HEK293T (cell line): ENCODE results near the gene KASH5.

Experiments used
- CTCF ChIA-PET: fragments of 350-600 bp; formaldehyde crosslinking; extraction: SDS; loops from one replicate; lab custom pipeline; 2021; ENCODE audit warnings: antibody characterized with exemption, inconsistent platforms; lab: Yijun Ruan, JAX
- POLR2A ChIA-PET: fragments of 350-600 bp; formaldehyde crosslinking; extraction: SDS; loops from one replicate; lab custom pipeline; 2020; ENCODE audit warnings: antibody characterized with exemption, inconsistent platforms; lab: Yijun Ruan, JAX
- DNase-seq: peaks from one replicate; pipeline ENCODE4 v3.0.0; 2012; ENCODE audit warnings: mixed read lengths; ENCODE audit errors: extremely low spot score
- ARNT ChIP-seq: fragments of 450-650 bp; IDR thresholded peaks from 2 replicates; pipeline ENCODE4 v1.6.1; 2017; ENCODE audit warnings: mild to moderate bottlenecking
- BHLHE40 ChIP-seq: fragments of 450-650 bp; IDR thresholded peaks from 2 replicates; pipeline ENCODE4 v1.6.1; 2016; ENCODE audit warnings: mild to moderate bottlenecking, moderate library complexity, borderline replicate concordance
- CTBP1 ChIP-seq: fragments of 450-650 bp; IDR thresholded peaks from 2 replicates; pipeline ENCODE4 v1.6.1; 2016; ENCODE audit warnings: borderline replicate concordance
- ELF4 ChIP-seq: fragments of 450-650 bp; IDR thresholded peaks from 2 replicates; pipeline ENCODE4 v1.6.1; 2017; ENCODE audit warnings: antibody characterized with exemption
- FOXA1 ChIP-seq: fragments of 450-650 bp; IDR thresholded peaks from 2 replicates; pipeline ENCODE4 v1.6.1; 2016; ENCODE audit warnings: mild to moderate bottlenecking
- FOXK2 ChIP-seq: fragments of 450-650 bp; IDR thresholded peaks from 2 replicates; pipeline ENCODE4 v1.6.1; 2016; ENCODE audit warnings: mild to moderate bottlenecking
- FOXM1 ChIP-seq: fragments of 450-650 bp; IDR thresholded peaks from 2 replicates; pipeline ENCODE4 v1.6.1; 2017; ENCODE audit warnings: mild to moderate bottlenecking, borderline replicate concordance
- HDGF ChIP-seq: fragments of 450-650 bp; IDR thresholded peaks from 2 replicates; pipeline ENCODE4 v1.6.1; 2017; ENCODE audit warnings: antibody characterized with exemption, borderline replicate concordance
- L3MBTL2 ChIP-seq: fragments of 450-650 bp; conservative IDR thresholded peaks from 2 replicates; pipeline ENCODE4 v1.6.1; 2016; ENCODE audit warnings: mild to moderate bottlenecking
- LEF1 ChIP-seq: fragments of 450-650 bp; IDR thresholded peaks from 2 replicates; pipeline ENCODE4 v1.6.1; 2017; ENCODE audit warnings: mild to moderate bottlenecking, borderline replicate concordance
- NFRKB ChIP-seq: fragments of 450-650 bp; IDR thresholded peaks from 2 replicates; pipeline ENCODE4 v1.6.1; 2016; ENCODE audit warnings: mild to moderate bottlenecking, moderate library complexity
- SP1 ChIP-seq: fragments of 450-650 bp; IDR thresholded peaks from 2 replicates; pipeline ENCODE4 v1.6.1; 2017
- SUZ12 ChIP-seq: fragments of 450-650 bp; IDR thresholded peaks from 2 replicates; pipeline ENCODE4 v1.6.1; 2016; ENCODE audit warnings: mild to moderate bottlenecking
- TARDBP ChIP-seq: fragments of 450-650 bp; IDR thresholded peaks from 2 replicates; pipeline ENCODE4 v1.6.1; 2016
- ZNF384 ChIP-seq: fragments of 450-650 bp; IDR thresholded peaks from 2 replicates; pipeline ENCODE4 v1.6.1; 2016
- TF ChIP-seq, protein P1 (sequence below): fragments of 450-650 bp; IDR thresholded peaks from 2 replicates; pipeline ENCODE4 v1.6.1; 2016

KASH5 gene

DNA sequence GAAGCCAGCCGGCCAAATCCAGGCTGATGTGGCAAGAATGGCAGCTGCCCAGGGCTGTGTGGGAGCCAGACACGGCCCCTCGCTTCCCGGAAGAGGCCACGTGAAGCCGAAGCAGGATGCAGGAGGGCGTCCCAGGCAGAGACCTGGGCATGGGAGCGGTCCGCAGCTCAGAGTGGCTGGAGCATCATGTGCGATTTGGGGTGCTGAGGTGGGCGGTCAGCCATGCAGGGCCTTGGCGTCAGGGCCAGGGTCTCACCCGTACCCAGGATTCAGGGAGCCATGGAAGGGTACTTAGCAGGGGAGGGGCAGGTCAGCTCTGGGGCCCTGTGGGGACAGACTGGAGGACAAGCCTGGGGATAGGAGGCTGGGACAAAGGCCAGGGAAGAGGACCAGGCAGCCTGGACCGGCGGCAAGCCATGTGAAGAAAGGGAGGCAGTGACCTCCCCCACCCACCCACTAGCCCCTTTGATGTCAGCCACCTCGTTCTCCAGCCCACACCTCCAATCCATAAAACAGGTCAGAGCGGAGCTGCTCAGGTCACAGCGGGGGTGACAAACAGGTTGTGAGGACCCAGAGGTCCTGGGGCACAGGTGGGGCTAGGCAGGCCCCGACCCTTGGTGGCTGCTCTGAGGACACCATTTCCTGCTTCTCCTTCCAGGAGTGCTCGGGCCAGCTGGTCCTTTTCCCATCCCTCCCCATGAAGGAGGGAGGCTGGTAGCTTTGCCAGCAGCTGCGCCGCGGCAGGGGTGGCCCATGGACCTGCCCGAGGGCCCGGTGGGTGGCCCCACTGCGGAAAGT lies 2.3 kb downstream of the KASH5 start:
- CTCF ChIA-PET: interaction anchor here (1.1 to 1.6 kb wide), 2 partner anchors 13 to 27 kb away, joined by 4 read pairs; no protein-coding TSS in a partner anchor

DNA sequence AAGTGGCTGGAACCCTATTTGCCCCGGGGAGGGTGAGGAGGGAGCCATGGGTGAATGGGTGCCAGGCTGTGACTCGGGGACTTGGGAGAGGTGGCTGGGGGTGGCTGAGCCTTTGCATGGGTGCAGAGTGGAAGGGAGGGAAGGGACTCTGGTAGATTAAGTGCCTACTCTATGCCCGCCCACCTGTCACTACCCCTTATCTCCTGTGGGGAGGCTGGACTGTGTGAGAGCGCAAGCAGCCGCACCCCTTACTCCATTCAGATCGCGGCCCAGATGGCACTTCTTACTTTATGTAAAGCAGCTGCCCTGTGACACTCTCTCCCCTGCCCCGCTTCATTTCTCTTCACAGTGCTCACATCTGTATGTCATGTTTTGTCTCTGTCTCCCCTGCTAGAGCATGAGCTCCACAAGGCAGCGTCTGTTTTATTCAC lies 2.9 kb downstream of the KASH5 start:
- no peak for TF ChIP-seq FOXM1
- no peak for TF ChIP-seq ELF4
- TF ChIP-seq TARDBP: no peak
- no peak for TF ChIP-seq FOXK2
- no peak for TF ChIP-seq FOXA1
- TF ChIP-seq BHLHE40: no peak
- no peak for TF ChIP-seq CTBP1
- no peak for TF ChIP-seq LEF1
- TF ChIP-seq ZNF384: no peak
- TF ChIP-seq SUZ12: no peak
- TF ChIP-seq ARNT: no peak
- TF ChIP-seq NFRKB: no peak
- TF ChIP-seq SP1: no peak
- TF ChIP-seq, protein P1, sequence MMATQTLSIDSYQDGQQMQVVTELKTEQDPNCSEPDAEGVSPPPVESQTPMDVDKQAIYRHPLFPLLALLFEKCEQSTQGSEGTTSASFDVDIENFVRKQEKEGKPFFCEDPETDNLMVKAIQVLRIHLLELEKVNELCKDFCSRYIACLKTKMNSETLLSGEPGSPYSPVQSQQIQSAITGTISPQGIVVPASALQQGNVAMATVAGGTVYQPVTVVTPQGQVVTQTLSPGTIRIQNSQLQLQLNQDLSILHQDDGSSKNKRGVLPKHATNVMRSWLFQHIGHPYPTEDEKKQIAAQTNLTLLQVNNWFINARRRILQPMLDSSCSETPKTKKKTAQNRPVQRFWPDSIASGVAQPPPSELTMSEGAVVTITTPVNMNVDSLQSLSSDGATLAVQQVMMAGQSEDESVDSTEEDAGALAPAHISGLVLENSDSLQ: no peak
- TF ChIP-seq L3MBTL2: no peak
- no peak for TF ChIP-seq HDGF
- POLR2A ChIA-PET: interaction anchor here (0.9 to 1.4 kb wide), 3 partner anchors 13 to 62 kb away, joined by 3 to 8 read pairs (median 6); partner anchors contain the start of genes ALDH16A1 and PIH1D1
- DNase-seq: no peak
- CTCF ChIA-PET: interaction anchor here (0.6 to 1.6 kb wide), 9 partner anchors 13 to 105 kb away, joined by 3 to 11 read pairs (median 3); partner anchors contain the start of genes GFY and SLC17A7

More for the DNA sequence above, 2.3 kb downstream of the KASH5 start:
- POLR2A ChIA-PET: interaction anchor here (0.6 to 1.2 kb wide), 2 partner anchors 56 to 62 kb away, joined by 3 to 4 read pairs; partner anchors contain the start of gene ALDH16A1
- TF ChIP-seq, protein P1: no peak
- no peak for TF ChIP-seq FOXK2
- TF ChIP-seq L3MBTL2: no peak
- no peak for DNase-seq

DNA sequence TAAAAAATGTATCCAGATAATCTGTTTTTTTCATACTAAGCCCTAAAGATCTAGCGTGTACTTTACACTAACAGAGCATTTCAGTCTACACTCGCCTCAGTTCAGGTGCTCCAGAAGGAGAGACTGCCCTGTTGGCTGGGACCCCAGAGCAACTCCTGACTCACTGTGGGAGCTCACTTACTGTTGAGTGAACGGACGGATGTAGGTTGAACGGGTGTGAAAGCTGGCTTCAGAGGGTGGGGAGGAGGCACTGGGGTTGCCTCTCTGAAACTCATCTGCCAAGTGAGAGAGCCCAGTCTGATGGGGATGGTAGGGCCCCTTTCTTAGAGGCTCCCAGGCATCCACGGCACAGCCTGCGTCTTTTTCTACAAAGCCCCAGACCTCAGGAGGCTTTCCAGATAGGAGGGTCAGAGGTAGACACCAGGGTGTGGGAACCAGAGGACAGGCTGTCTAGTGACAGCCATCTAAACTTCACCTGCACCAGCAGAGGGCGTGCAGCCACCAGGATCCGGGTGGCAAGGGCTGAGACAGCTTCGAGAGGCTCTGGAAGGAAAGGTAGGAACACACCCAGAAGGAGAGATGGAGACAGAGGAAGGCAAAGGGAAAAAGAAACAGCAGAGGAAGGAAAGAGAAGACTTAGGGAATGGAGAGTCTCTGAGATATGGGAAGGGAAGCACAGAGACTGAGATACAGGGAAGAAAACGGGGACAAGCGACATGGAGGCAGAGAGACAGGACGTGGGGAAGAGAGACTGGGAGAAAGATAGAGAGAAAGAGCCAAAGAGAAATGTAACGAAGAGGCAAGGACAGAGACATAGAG lies 3.7 kb downstream of the KASH5 start:
- POLR2A ChIA-PET: interaction anchor here (0.9 to 1.4 kb wide), 3 partner anchors 12 to 62 kb away, joined by 3 to 8 read pairs (median 6); partner anchors contain the start of genes ALDH16A1 and PIH1D1
- DNase-seq: peak; percentile 85
- CTCF ChIA-PET: interaction anchor here (0.6 to 2.0 kb wide), 12 partner anchors 12 to 104 kb away, joined by 3 to 11 read pairs (median 3); partner anchors contain the start of genes GFY and SLC17A7

DNA sequence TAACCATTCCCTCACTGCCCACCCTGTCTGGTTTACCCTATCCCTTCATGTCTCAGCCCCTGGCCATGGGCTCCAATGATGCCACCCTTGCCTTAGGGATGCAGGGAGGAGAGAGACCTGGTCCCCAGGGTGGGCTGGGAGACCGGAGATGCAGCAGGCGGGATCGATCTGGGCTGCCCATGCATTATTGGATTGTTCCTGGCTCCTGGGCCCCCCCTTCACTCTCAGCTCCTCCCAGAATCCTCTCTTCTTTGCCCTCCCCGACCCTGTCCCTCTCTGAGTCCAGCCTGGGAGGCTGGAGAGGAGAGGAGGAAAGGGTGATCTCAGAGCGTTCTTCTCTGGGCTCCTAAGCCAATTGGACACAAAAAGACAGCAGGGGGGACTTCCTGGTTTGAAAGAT lies 5.8 kb downstream of the KASH5 start:
- no peak for DNase-seq
- no peak for TF ChIP-seq TARDBP
- no peak for TF ChIP-seq ZNF384
- no peak for TF ChIP-seq ARNT
- no peak for TF ChIP-seq FOXM1
- no peak for TF ChIP-seq BHLHE40
- TF ChIP-seq HDGF: no peak
- TF ChIP-seq LEF1: no peak
- no peak for TF ChIP-seq FOXA1
- TF ChIP-seq NFRKB: no peak
- TF ChIP-seq ELF4: no peak
- no peak for TF ChIP-seq SP1
- TF ChIP-seq SUZ12: no peak
- TF ChIP-seq, protein P1: no peak
- TF ChIP-seq L3MBTL2: no peak
- TF ChIP-seq FOXK2: no peak
- TF ChIP-seq CTBP1: no peak
- CTCF ChIA-PET: interaction anchor here (1.5 kb wide), 1 partner anchor 10 kb away, joined by 4 read pairs; no protein-coding TSS in a partner anchor
- POLR2A ChIA-PET: interaction anchor here (0.6 to 1.8 kb wide), 5 partner anchors 9 to 58 kb away, joined by 3 to 6 read pairs (median 4); partner anchors contain the start of gene PIH1D1

More for the DNA sequence above, 3.7 kb downstream of the KASH5 start:
- TF ChIP-seq, protein P1: peak; percentile 54; the same call in 1 of the 2 replicates
- no peak for TF ChIP-seq LEF1
